Measurements from ENCODE around the gene HNRNPA2B1. TPM values are rescaled to one million over a fixed set of nuclear protein-coding genes. Genes with fewer than 3 reads are reported as not detected.

Gene HNRNPA2B1
- total RNA-seq, 1 experiment from 2014 or later: 201 TPM

DNA sequence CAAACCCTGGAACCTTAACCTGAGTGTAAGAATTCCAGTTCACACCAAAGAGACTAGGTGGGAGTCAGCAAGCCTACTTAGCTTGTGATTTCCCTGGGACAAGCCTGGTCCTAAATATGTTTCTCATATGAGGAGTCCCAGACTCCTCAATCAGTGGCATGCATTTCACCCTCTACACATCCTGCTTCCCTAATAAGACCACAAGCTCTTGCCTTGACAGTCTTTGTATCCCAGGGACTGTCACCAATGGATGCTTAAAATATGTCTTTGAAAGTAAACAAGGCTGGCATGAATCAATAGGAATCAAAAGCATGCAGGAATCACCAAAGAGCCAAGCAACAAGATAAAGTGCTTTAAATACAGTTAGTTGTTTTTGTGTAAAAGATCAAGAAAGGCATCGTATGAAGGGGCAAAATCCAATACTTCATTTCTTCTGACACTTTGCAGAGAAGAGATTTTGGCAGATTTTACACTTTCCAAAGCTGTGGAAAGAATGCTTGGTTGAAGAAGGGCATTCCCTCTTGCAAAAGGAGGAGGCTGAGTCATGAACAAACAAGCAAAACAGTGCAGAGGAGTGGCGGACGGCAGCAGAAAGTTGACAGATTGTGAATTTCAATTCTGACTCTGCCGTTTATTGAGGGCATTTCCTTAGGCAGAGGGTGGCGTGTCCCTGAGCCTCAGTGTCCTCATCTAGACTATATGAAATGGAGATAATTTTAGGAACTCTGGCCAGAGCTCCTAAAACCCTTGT is 57.1 kb downstream of the HNRNPA2B1 start:
- in situ Hi-C loops (cut with HindIII; ENCODE audit: low pct_unique_long_range_greater_than_20kb, low sequenced_read_pairs): no loop called here
- DNase-seq (ENCODE audit: low read depth, low spot score): no peak

DNA sequence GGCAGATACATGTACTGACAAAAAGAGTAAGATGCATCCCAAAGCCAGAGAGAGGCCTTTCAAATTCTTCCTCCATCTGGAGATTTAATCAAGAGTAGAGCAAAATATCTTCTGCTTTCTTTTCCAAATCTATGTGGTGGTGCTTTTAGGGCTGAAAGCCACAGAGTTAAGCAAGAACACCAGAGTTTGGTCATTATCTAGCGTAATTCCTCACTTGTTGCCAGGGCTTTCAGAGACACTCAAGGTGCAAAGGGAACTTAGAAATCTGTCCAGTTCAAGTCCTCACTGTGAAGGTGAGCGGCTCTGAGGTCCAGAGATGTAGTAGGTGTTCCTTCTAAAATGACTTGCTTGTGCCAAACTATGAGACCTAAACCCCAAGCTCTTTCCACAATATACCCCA is 59.5 kb downstream of the HNRNPA2B1 start:
- DNase-seq (ENCODE audit: low read depth, low spot score): no peak
- in situ Hi-C loops (cut with HindIII; ENCODE audit: low pct_unique_long_range_greater_than_20kb, low sequenced_read_pairs): no loop called here

DNA sequence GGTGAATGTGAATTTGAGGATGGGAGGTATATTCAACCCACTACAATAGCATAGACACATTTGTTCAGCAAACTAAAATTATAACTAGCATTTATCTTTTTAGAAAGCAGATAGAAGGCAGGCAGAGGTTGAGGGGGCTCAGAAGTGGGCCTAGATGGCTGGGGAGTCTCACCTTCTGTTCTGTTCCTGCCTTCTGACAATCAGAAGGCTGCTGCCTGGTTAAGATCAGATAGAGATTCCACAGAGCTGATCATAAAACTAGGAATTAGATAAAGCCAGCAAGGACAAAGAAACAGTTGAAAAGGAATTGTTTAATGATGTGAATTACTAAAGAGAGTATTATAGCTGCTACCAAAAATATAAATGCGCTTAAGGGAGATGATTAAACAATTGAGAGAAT is 60.2 kb downstream of the HNRNPA2B1 start:
- in situ Hi-C loops (cut with HindIII; ENCODE audit: low pct_unique_long_range_greater_than_20kb, low sequenced_read_pairs): no loop called here
- no peak for DNase-seq (ENCODE audit: low read depth, low spot score)

Other genes with a start within 250 kb of the HNRNPA2B1 start
- gene NFE2L3, start 48.5 kb downstream of the HNRNPA2B1 start, total RNA-seq (2014; rRNA removed; shearing (Covaris generic)): 8.2 and 9.3 TPM in 2 replicates
- 484 and 490 TPM in 2 replicates for gene CBX3, start 999 bp upstream of the HNRNPA2B1 start, total RNA-seq (2014; rRNA removed; shearing (Covaris generic))
- 203 and 210 TPM in 2 replicates for gene SNX10, start 91.1 kb upstream of the HNRNPA2B1 start, total RNA-seq (2014; rRNA removed; shearing (Covaris generic))

Data from SK-MEL-5 (cell line).